ENCODE data around the gene SCRN3.
"Not testable (repeated sequence)": the region's sequence is repeated elsewhere in the genome, so short reads cannot be mapped to it uniquely, and the experiment has no call there.

GRCh38 chr2:174363492-174364225 is 31.9 kb upstream of the SCRN3 start:
- not testable (repeated sequence) for TF ChIP-seq EZH2 (IDR thresholded peaks at IDR 0.05; ENCODE audit: low read length, missing control alignments); CTCF (conservative IDR thresholded peaks at IDR 0.05 in 1 of 2, IDR thresholded peaks at IDR 0.05 in 1 of 2; ENCODE audit: low read depth in 1 of 2, low read length in 2 of 2)
